ENCODE measurements around the gene OTP.
"Not testable (repeated sequence)": the region's sequence is repeated elsewhere in the genome, so short reads cannot be mapped to it uniquely, and the experiment has no call there.

OTP gene

GRCh38 chr5:77599679-77600078, 38.8 kb downstream of the OTP start:
- no peak for DNase-seq

DNA sequence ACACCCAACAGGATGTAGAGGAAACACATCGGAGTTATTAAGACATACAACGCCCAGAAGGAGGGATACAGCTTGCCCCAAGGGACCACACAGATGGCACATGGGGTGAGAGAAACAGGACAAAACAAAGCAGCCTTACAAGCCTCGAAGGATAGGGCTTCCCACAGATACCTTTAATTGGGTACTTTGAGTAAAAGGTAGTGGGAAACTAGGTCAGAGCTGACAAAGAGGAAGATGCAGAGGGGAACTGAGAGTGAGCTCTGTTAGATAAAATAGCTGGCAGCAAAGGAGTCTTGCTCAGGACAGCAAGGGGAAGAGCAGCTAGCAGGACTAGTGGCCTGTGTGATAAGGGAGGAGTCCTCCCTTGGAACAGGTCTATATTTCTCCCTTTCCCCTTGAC, 48.2 kb downstream of the OTP start:
- DNase-seq: no peak

DNA sequence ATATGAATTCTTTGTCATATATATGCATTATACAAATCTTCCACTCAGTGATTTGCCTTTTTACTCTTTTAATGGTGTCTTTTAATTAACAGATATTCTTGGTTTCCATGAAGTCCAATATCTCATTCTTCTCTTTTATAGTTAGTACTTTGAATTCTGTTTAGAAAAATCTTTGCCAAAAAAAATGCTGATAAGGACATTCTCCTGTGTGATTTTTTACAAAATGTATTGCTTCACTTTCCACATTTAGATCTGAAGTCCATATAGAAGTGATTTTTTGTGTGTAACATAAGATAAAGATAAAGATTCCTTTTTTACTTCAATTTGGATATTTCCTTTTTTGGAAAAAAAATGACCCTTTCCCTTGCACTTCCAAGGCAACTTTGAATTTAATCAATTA, 50.3 kb downstream of the OTP start:
- DNase-seq: no peak

GRCh38 chr5:77586101-77586500, 52.4 kb downstream of the OTP start:
- DNase-seq: no peak

- not testable (repeated sequence) for DNase-seq
These were observed 56.4 kb downstream of the OTP start for GRCh38 chr5:77582143-77582542.
